ENCODE results near the gene TCAF1.
A peak's percentile ranks its signal among the peaks of the same experiment; 100 is the strongest.
"Not testable (repeated sequence)": the region's sequence is repeated elsewhere in the genome, so short reads cannot be mapped to it uniquely, and the experiment has no call there.

Gene TCAF1

DNA sequence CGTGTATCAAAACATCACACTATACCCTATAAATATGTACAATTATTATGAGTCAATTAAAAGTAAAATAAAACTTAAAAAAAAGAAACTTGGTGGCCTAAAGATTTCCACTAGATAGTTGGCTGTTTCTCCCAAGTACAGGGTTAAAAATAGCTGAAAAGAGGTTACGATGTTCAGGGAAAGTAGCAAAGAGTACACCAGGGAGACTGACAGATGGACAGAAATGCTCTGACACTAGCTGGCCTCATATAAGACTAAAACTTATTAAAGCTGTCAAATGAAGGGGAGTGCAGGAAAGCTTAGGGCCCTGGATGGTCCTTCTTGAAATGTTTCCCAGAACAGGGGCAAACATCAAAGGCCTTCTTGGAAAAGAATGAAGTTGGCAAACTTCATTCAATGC is 51.3 kb downstream of the TCAF1 start:
- peak; percentile 2 for DNase-seq

- DNase-seq = no peak
These were observed 52.0 kb downstream of the TCAF1 start for GRCh38 chr7:143849785-143850479.

DNA sequence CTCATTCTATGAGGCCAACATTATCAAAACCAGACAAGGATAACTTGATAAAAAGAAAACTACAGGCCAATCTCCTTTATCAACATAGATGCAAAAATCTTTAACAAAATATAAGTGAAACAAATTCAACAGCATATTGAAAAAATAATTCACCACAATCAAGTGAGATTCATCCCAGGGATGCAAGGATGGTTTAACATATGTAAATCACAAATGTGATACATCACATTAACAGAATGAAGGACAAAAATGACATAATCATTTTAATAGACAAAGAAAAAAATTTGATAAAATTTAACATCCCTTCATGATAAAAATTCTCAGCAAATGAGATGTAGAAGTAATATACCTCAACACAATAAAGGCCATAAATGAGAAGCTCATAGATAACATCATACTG is 53.8 kb downstream of the TCAF1 start:
- no peak for DNase-seq

DNA sequence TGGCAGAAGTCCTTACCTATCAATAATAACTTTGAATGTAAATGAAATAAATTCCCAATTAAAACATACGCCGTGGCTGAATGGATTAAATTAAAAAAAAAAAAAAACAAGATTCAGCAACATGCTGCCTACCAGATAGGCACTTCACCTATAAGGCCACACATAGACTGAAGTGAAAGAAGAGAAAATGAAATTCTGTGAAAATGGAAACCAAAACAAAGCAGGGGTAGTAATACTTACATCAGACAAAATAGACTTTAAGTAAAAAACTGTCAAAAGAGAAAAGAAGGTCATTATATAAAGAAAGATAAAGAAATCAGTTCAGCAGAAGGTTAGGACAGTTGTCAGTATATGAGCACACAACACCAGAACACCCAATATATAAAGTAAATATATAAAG is 55.3 kb downstream of the TCAF1 start:
- no peak for DNase-seq

DNA sequence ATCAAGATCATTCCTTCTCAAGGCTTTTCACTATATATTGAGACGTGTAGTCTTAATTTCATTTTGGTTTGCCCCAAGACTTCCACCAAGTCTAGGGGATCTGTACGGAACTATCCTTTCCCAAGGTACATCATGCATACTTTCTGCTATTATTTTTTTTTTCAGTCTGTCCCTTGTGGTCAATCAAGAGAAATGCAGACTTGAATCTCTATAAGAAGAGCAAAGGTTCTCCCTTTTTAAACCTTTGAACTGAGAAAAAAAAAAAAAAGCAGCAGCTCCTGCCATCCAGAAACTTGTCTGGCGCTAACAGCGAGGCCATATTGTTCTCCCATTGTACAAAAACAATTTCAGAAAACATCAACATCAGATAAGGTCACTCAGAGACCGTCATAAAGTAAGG is 60.3 kb downstream of the TCAF1 start:
- not testable (repeated sequence) for DNase-seq

DNA sequence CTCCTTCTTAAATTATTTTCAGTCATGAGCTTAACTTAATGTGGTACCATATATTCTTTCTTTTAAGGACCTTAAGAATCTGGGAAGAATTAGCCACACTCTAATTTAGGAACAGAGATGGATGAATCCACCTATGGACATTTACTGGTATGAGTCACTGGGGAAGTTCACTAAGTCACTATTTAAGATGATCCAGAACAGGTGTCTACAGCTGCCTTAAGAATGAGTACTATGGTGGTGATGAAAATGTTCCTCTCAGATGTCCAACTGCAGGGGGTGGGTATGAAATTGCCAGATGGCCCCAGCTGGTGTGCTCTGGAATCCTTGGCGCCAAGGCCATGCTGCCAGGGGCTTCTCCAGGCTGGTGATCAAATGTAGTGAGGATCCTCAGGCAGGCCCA is 61.9 kb downstream of the TCAF1 start:
- not testable (repeated sequence) for DNase-seq

DNA sequence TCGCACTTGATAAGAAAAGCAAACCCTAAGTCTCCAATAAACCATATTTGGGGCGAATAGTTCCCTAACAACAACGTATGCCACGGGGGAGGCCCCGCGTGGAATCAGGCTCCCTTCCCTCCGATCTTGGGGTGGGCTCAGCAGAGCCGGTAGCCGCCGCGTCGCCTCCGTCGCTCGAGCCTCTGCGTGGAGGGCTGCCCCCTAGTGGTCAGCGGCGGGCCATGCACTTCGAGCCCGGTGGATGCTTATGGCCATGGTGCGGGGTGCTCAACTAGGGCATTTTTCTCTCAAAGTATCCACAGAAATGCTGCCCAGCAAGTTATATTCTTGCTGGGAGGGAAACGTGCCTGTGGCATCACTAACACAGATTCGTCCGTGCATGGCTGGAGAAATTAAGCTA is 64.8 kb downstream of the TCAF1 start:
- not testable (repeated sequence) for DNase-seq

GRCh38 chr7:143836622-143837021 is 65.4 kb downstream of the TCAF1 start:
- DNase-seq = peak; percentile 69

DNA sequence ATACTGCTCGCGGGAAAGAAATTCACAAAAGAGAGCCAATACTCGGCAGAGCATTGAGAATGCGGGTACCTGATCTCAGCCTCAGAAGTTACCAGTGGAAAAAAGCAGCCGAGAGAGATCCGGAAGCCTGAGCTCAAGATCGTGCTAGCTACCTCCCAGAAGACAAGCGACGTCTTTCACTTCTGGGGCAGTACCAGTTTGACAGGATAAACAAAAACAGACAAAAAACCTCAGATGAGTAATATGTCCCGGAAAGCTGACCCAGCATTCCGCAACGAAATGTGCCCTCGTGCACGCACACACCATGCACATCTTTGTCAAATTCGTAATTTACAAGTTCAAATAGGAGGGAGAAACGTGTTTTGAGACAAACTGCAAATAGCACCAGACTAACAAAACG is 65.9 kb downstream of the TCAF1 start:
- not testable (repeated sequence) for DNase-seq

GRCh38 chr7:143826578-143826977 is 75.4 kb downstream of the TCAF1 start:
- not testable (repeated sequence) for DNase-seq

DNA sequence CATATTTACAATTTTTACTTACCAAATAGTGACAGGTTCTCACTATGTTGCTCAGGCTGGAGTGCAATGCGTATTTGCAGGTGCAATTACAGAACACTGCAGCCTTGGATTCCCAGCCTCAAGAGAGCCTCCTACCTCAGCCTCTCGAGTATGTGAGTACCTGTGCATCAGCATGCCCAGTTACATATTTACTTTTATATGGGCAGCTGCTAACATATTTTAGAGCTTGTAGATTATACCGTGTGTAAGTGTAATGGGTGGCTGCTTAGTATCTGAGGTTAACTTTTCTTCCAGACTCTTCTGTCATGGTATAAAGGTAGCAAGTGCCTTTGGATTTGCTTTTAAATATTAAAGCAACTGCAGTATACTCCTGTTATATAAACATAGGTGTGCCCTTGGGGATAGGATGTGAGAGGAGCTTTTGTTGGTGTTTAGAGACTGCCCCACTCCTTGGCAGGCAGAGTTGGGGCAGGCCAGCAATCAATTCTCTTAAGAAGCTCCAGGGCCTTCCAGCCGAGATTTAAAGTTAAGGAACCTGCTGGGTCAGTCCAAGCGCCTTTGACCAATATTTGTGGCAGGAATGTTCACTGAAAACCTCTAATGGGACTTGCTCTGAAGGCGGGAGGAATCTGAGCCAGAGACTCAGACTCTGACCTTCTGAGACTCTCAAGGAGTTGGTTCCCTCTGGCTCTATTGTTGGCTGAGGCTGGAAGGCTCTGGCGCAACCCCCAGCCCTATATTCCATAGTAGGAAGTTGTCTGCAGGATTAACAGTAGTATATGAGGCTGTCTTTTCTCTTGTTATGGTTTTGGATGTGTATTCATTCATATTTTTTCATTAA is 77.5 kb downstream of the TCAF1 start:
- DNase-seq = not testable (repeated sequence)

GRCh38 chr7:143823634-143824294 is 78.2 kb downstream of the TCAF1 start:
- not testable (repeated sequence) for DNase-seq

GRCh38 chr7:143821392-143822277 is 80.3 kb downstream of the TCAF1 start:
- DNase-seq = not testable (repeated sequence)

- not testable (repeated sequence) for DNase-seq
These were observed 84.1 kb downstream of the TCAF1 start for GRCh38 chr7:143817873-143818272.

- DNase-seq = not testable (repeated sequence)
These were observed 85.4 kb downstream of the TCAF1 start for GRCh38 chr7:143816471-143817133.

DNA sequence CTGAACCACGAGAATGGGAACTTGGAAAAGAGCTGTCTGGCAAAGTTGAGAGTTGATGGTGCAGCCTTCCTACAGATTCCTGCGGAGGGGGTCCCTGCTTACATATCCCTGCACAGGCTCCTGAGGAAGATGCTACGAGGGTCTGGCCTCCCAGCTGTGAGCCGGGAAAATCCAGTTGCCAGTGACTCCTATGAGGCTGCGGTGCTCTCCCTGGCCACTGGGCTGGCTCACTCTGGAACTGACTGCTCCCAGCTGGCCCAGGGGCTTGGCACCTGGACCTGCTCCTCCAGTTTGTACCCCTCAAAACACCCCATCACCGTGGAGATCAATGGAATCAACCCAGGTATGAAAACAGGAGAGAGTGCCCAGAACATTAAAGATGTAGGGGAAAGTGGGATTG is 91.3 kb downstream of the TCAF1 start:
- not testable (repeated sequence) for DNase-seq

DNA sequence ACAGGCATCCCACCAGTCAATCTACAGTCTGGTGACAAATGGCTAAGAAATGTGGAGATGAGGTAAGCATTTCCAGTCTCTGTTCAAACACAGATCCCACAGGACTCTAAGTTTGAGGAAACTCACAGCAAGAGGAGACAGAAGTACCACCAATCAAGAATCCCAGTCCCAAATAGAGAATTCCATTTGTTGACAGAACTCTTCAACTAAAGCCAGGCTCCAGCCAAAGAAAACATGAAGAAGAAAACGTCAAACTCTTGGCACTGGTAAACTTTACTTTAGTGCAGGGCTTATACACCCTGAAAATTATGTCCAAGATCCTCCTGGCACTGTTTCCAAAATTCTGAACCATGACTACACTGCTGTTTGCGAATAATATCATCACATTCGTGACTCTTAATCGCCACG is 95.3 kb downstream of the TCAF1 start:
- not testable (repeated sequence) for DNase-seq

All from NCI-H82 (cell line).